HL-60 (cell line): ENCODE data around the gene KAT6B.

Source experiments
- CTCF ChIP-seq: IDR thresholded peaks from one replicate; pipeline ENCODE4 v1.5.1; 2011; ENCODE audit warnings: low read length, control low read depth, inconsistent platforms; ENCODE audit not compliant: insufficient read depth
- POLR2AphosphoS5 ChIP-seq: IDR thresholded peaks from 2 replicates; pipeline ENCODE4 v1.6.1; 2012; ENCODE audit warnings: low read depth

GRCh38 chr10:74909670-74910069 is 83.3 kb downstream of the KAT6B start:
- TF ChIP-seq CTCF (no peak), POLR2AphosphoS5 (no peak)
